Pancreas (tissue), 10 donors: ENCODE measurements around the gene SLC28A3. TPM values are rescaled to one million over a fixed set of nuclear protein-coding genes. Genes with fewer than 3 reads are reported as not detected.

Source experiments
- ATAC-seq, 4 donors: fragments of 200-7000 bp; cut with Tn5 transposase; one replicate each; pipeline versions ENCODE4 v1.8.0 to v1.9.1; 2020; ENCODE audit warnings: mild to moderate bottlenecking in 4 of 4, moderate library complexity in 4 of 4
- DNase-seq, 6 donors: peaks; one replicate each; pipeline ENCODE4 v3.0.0-alpha.2; 2020
- FAIRE-seq: peaks from 2 replicates; lab custom pipeline; 2012; peaks lifted over from hg19 to GRCh38; lab: Jason Lieb, UNC
- H3K27ac ChIP-seq, 4 donors: fragments of 200-600 bp; sonication (generic); 1 replicate in 3 of 4; 2 replicates in 1 of 4; pipeline versions ENCODE4 v1.5.0 to v1.8.0; 2020
- H3K27me3 ChIP-seq, 4 donors: fragments of 200-600 bp; one replicate each; pipeline ENCODE4 v1.8.0; 2021
- H3K36me3 ChIP-seq, 3 donors: fragments of 200-600 bp; sonication (generic) in 1 of 3; one replicate each; pipeline versions ENCODE4 v1.5.0 to v1.8.0; 2020 to 2021
- H3K4me1 ChIP-seq, 3 donors: fragments of 200-600 bp; one replicate each; pipeline ENCODE4 v1.8.0; 2021
- H3K4me3 ChIP-seq, 4 donors: fragments of 200-600 bp; sonication (generic) in 2 of 4; one replicate each; pipeline versions ENCODE4 v1.5.0 to v1.8.0; 2020 to 2021
- H3K9me3 ChIP-seq, 4 donors: fragments of 200-600 bp; one replicate each; pipeline ENCODE4 v1.8.0; 2021
- WGBS, 2 donors: extraction: QIAGEN DNeasy Blood & Tissue Kit; methylation state at CpG; one replicate each; pipeline ENCODE4 v1.1.7; 2013; 5-methylcytosine and 5-hydroxymethylcytosine counted together
- intact Hi-C, 3 donors: fragments of 100-400 bp; cut with DNase I; formaldehyde crosslinking; loops; one replicate each; pipeline versions ENCODE4 v1.11.1 to v1.14.2; 2022
- polyA plus RNA-seq, 2 donors: library from polyadenylated mRNA; stranded (reverse); fragments of 200-250 nt; gene quantifications; one replicate each; pipeline ENCODE4 v1.2.3, GENCODE V29; 2013
- total RNA-seq, 6 donors: library from RNA; stranded (reverse); fragmentation: NEBNext Ultra II Directional in 4 of 6; extraction: Animal tissue kit (Norgen Biotek cat#: 25700) in 4 of 6; gene quantifications; one replicate each; pipeline versions ENCODE4 v1.2.1 to v1.2.4, GENCODE V29; 2021 to 2023
- TF ChIP-seq, protein P1 (sequence below), 4 donors: fragments of 200-600 bp; sonication (generic) in 3 of 4; IDR thresholded peaks; one replicate each; pipeline versions ENCODE4 v1.5.0 to v1.8.0; 2021; ENCODE audit warnings: antibody characterized with exemption in 4 of 4
- donor health status: healthy with polysubstance abuse.
- donor health status: DM: no; HTN: no; CAD: no; lungs with moderate emphysema.
- donor health status: DM: no; HTN: no; CAD: no.
- donor health status: control.
- donor health status: control.
- donor health status: Bipolar disorder and iron deficiency.
- donor health status: DM: yes; HTN: yes; CAD: no.
- donor health status: DM: no; HTN: no; CAD: no.
- donor health status: DM: no; HTN: no; CAD: no.
- donor health status: DM: yes; HTN: yes; CAD: no.

SLC28A3 gene
- total and polyA plus RNA-seq, 8 donors, result 5.7 to 17.2 (median 7.9) TPM

DNA sequence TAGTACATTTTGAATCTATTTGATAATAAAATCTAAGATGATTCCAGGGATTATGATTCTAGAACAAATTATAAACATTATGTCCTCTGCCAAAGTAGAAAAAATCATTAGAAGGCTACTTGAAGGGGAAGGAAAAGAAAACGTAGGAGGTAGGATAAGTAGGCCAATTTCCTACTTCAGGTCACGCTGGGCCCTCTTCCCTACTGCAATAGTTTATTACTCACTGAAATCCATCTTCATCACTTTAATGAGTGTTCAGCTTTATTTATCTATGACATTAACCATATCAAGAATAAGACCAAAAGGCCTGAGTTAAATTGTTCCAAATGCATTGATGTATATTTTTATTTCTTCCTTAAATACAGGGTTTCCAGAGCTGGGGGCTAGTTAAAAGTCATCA lies 21.6 kb downstream of the SLC28A3 start:
- Histone ChIP-seq H3K4me1 (peaks cover 0 to 6% (median 0%) of the 10 kb centered on the region in 3 donors), H3K27me3 (no peaks in the 10 kb centered on the region), H3K27ac (no peak overlapping the region), H3K4me3 (no peak overlapping the region), H3K36me3 (no peaks in the 10 kb centered on the region), H3K9me3 (no peaks in the 10 kb centered on the region)
- 74 to 81% methylated on average over 2 of the region's 2 CpGs for WGBS, 2 donors
- TF ChIP-seq, protein P1, sequence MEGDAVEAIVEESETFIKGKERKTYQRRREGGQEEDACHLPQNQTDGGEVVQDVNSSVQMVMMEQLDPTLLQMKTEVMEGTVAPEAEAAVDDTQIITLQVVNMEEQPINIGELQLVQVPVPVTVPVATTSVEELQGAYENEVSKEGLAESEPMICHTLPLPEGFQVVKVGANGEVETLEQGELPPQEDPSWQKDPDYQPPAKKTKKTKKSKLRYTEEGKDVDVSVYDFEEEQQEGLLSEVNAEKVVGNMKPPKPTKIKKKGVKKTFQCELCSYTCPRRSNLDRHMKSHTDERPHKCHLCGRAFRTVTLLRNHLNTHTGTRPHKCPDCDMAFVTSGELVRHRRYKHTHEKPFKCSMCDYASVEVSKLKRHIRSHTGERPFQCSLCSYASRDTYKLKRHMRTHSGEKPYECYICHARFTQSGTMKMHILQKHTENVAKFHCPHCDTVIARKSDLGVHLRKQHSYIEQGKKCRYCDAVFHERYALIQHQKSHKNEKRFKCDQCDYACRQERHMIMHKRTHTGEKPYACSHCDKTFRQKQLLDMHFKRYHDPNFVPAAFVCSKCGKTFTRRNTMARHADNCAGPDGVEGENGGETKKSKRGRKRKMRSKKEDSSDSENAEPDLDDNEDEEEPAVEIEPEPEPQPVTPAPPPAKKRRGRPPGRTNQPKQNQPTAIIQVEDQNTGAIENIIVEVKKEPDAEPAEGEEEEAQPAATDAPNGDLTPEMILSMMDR (IDR thresholded peaks at IDR 0.05), result no peak
- intact Hi-C loops, result no loop called here
- ATAC-seq, result no peak
- no peak for FAIRE-seq
- DNase-seq, result no peak

DNA sequence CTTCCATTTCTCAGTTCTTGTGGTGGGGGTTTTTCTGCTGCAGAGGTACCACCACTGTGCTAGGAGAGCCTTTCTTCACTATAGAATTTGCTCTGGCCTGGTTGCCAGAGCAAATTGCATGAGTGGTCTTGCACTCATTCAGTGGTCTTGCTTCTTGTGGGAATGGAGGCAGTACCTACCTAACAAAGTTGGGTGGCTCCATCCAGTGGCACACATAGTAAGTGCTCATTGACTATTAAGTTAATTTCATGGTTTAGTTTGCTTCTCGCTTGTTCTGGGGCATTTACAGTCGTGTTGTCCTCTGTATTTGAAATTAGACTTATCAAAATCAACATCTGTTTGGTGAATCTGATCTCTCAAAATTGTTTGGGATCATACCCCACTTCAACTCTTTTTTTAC lies 23.0 kb downstream of the SLC28A3 start:
- H3K4me3 ChIP-seq, result no peak overlapping the region
- no peaks in the 10 kb centered on the region for H3K27me3 ChIP-seq
- FAIRE-seq (no peak), DNase-seq (no peak), ATAC-seq (no peak)
- H3K9me3 ChIP-seq, result no peaks in the 10 kb centered on the region
- H3K27ac ChIP-seq, result no peak overlapping the region
- H3K4me1 ChIP-seq, result peaks cover 0 to 3% (median 0%) of the 10 kb centered on the region in 3 donors
- H3K36me3 ChIP-seq, result no peaks in the 10 kb centered on the region
- intact Hi-C loops, result no loop called here
- WGBS, 2 donors, result 65 to 69% methylated on average over 2 of the region's 2 CpGs
- TF ChIP-seq, protein P1 (IDR thresholded peaks at IDR 0.05), result no peak

DNA sequence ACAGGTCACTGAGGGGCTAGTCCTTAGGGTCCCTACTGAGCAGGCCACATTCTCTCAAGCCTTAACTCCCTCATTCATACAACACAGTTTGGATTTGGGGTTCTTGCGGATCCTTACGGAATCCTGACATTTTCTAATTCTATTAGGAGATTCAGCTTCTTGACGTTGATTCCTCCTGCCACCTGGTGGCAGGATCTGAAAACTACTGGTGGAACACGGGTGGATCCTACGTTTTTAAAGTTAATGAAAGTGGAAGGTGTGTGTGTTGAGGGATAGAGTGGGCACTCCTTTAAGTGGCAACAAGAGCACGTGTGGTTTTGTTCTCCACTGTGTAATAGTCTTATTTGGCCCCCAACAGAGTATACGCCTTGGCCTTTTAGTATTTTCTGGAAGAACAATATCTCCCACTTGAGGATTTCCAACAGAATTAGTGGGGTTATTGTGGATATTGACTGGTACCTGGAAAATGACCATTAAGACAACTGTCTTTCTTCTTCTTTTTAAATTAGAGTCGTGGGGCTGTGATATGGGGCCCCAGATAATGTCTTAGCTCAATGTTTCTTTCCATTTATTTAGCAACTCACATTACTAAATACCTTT lies 25.2 kb downstream of the SLC28A3 start:
- H3K9me3 ChIP-seq, result no peaks in the 10 kb centered on the region
- ATAC-seq (peak in 3 of 4 donors; percentile 79 to 90 (median 84)), DNase-seq (peak in 5 of 6 donors; percentile 14 to 62 (median 38)), FAIRE-seq (no peak)
- no peak overlapping the region for H3K27ac ChIP-seq
- H3K27me3 ChIP-seq, result no peaks in the 10 kb centered on the region
- peaks cover 0 to 3% (median 0%) of the 10 kb centered on the region in 3 donors for H3K4me1 ChIP-seq
- intact Hi-C loops, result no loop called here
- TF ChIP-seq, protein P1 (IDR thresholded peaks at IDR 0.05), result peak; percentile 64 to 75 (median 72)
- no peak overlapping the region for H3K4me3 ChIP-seq
- 8 to 10% methylated on average over 8 of the region's 8 CpGs for WGBS, 2 donors
- H3K36me3 ChIP-seq, result no peaks in the 10 kb centered on the region

DNA sequence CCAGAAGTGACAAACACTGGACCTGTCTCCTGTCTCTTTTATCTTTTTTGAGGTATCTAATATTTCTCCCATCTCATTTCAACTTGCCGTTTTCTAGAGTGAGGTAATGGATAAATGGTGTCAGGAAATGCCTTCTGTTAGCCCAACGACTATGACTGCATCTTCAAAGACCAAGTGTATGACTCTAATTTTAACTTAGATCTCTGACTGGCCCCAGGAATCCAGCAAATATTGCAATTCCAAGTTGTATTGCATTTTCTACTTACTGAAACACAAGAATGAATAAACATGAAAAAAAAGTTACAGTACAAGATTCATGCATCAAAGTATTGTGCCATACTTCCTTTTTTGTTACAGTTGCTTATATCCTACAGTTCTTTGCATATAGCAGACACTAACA lies 26.3 kb downstream of the SLC28A3 start:
- FAIRE-seq (no peak), ATAC-seq (no peak), DNase-seq (no peak)
- H3K9me3 ChIP-seq, result no peaks in the 10 kb centered on the region
- no peak overlapping the region for H3K4me3 ChIP-seq
- TF ChIP-seq, protein P1 (IDR thresholded peaks at IDR 0.05), result no peak
- intact Hi-C loops, result no loop called here
- H3K27me3 ChIP-seq, result no peaks in the 10 kb centered on the region
- WGBS, 2 donors, result 29% methylated on average over 2 of the region's 2 CpGs
- peaks cover 0 to 3% (median 0%) of the 10 kb centered on the region in 3 donors for H3K4me1 ChIP-seq
- H3K36me3 ChIP-seq, result no peaks in the 10 kb centered on the region
- no peak overlapping the region for H3K27ac ChIP-seq

DNA sequence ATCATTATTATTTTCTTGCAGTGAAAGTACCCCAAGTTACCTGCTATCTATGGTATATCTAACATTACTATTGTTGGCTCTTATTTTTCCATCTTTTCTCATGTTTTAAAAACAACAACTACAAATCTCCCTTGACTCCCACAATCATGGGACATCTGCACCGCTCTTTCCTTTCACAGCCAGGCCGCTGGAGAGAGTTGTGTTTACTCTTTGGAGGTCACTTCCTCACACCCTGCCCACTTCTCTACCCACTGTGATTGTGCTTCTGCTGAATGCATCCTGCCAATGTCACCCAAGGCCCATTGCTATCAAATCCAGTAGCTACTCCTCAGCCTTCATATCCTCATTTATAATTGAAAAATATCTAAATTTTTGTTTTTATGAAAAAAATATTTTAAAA lies 29.7 kb downstream of the SLC28A3 start:
- no peaks in the 10 kb centered on the region for H3K27me3 ChIP-seq
- peaks cover 0 to 3% (median 0%) of the 10 kb centered on the region in 3 donors for H3K4me1 ChIP-seq
- FAIRE-seq (no peak), DNase-seq (no peak), ATAC-seq (peak in 3 of 4 donors; percentile 40 to 59 (median 46))
- no peak overlapping the region for H3K4me3 ChIP-seq
- H3K27ac ChIP-seq, result no peak overlapping the region
- 48 to 54% methylated on average over 2 of the region's 2 CpGs for WGBS, 2 donors
- TF ChIP-seq, protein P1 (IDR thresholded peaks at IDR 0.05), result no peak
- H3K9me3 ChIP-seq, result no peaks in the 10 kb centered on the region
- intact Hi-C loops, result no loop called here
- H3K36me3 ChIP-seq, result no peaks in the 10 kb centered on the region
